Heart left ventricle (tissue), 16 donors: ENCODE results near the gene NEDD4L. TPM values are rescaled to one million over a fixed set of nuclear protein-coding genes. Genes with fewer than 3 reads are reported as not detected.

Experiments
- ATAC-seq, 4 donors: fragments of 200-7000 bp; cut with Tn5 transposase; one replicate each; pipeline ENCODE4 v1.9.1; 2020 to 2022; ENCODE audit warnings: moderate library complexity in 4 of 4, mild to moderate bottlenecking in 3 of 4, moderate number of reproducible peaks in 1 of 4
- DNase-seq, 5 donors: peaks; one replicate each; pipeline ENCODE4 v3.0.0-alpha.2; 2020
- H3K27ac ChIP-seq, 12 donors: fragments of 200-600 bp; sonication (generic) in 4 of 12; one replicate each; pipeline versions ENCODE4 v1.5.0 to v1.8.0; 2016 to 2022; ENCODE audit warnings: mild to moderate bottlenecking in 2 of 12
- H3K27me3 ChIP-seq, 9 donors: fragments of 200-600 bp; sonication (generic) in 2 of 9; one replicate each; pipeline versions ENCODE4 v1.5.1 to v1.8.0; 2016 to 2022; ENCODE audit warnings: mild to moderate bottlenecking in 3 of 9
- H3K36me3 ChIP-seq, 9 donors: fragments of 200-600 bp; sonication (generic) in 2 of 9; one replicate each; pipeline versions ENCODE4 v1.5.0 to v1.8.0; 2018 to 2022; ENCODE audit warnings: mild to moderate bottlenecking in 2 of 9
- H3K4me1 ChIP-seq, 12 donors: fragments of 200-600 bp; sonication (generic) in 4 of 12; one replicate each; pipeline versions ENCODE4 v1.5.0 to v1.8.0; 2016 to 2022; ENCODE audit warnings: mild to moderate bottlenecking in 3 of 12
- H3K4me3 ChIP-seq, 12 donors: fragments of 200-600 bp; sonication (generic) in 4 of 12; one replicate each; pipeline versions ENCODE4 v1.5.0 to v1.8.0; 2017 to 2022; ENCODE audit warnings: mild to moderate bottlenecking in 9 of 12, moderate library complexity in 4 of 12
- H3K9me3 ChIP-seq, 12 donors: fragments of 200-600 bp; sonication (generic) in 4 of 12; one replicate each; pipeline versions ENCODE4 v1.5.0 to v1.8.0; 2016 to 2022; ENCODE audit warnings: mild to moderate bottlenecking in 1 of 12
- CTCF ChIP-seq, 12 donors: fragments of 200-600 bp; sonication (generic) in 4 of 12; IDR thresholded peaks; one replicate each; pipeline versions ENCODE4 v1.5.0 to v1.8.0; 2018 to 2022; ENCODE audit warnings: antibody characterized with exemption in 12 of 12, mild to moderate bottlenecking in 5 of 12
- POLR2A ChIP-seq, 2 donors: fragments of 450-650 bp; IDR thresholded peaks; one replicate each; pipeline ENCODE4 v1.6.1; 2017; ENCODE audit warnings: antibody characterized with exemption in 2 of 2, mild to moderate bottlenecking in 2 of 2, moderate library complexity in 2 of 2
- WGBS, 4 donors: extraction: QIAGEN DNeasy Blood & Tissue Kit in 2 of 4; methylation state at CpG; one replicate each; pipeline versions ENCODE4 v1.1.5 to v1.1.7; 2013 to 2018; 5-methylcytosine and 5-hydroxymethylcytosine counted together
- intact Hi-C, 10 donors: fragments of 100-400 bp; cut with DNase I; formaldehyde crosslinking; loops; one replicate each; pipeline versions ENCODE4 v1.11.1 to v1.14.2; 2022
- polyA plus RNA-seq, 2 donors: library from polyadenylated mRNA; stranded (reverse); fragments of 200-250 nt; gene quantifications; one replicate each; pipeline ENCODE4 v1.2.3, GENCODE V29; 2013
- total RNA-seq, 9 donors: library from RNA; depleted of rRNA in 2 of 9; stranded (reverse); fragments of >200 nt in 2 of 9; fragmentation: NEBNext Ultra II Directional in 3 of 9; extraction: Animal tissue kit (Norgen Biotek cat#: 25700) in 3 of 9; gene quantifications; one replicate each; pipeline versions ENCODE4 v1.1.0 to v1.2.4, GENCODE V29; 2016 to 2023
- donor health status: ischemic (EF 13 %, LVEDD 7.1; RV severe dilation, severe dysfunction).
- donor health status: healthy with polysubstance abuse.
- donor health status: DM: no; HTN: yes; CAD: no.
- donor health status: DM: no; HTN: no; CAD: no.
- donor health status: ischemic (EF 25% LVEDD 6.9; RV normal size, moderate dysfunction).
- donor health status: ischemic (EF 25% LVEDD 5.7; RV mildly dilated, moderate dysfunction).
- donor health status: healthy.
- donor health status: DM: yes; HTN: yes; CAD: no.
- donor health status: ischemic (EF 35%, LVEDD 5.7; RV mildly dilated, moderate dysfunction).
- donor health status: nonischemic (EF 11% LVEDD 7.7; RV severe dilation, severe dysfunction).
- donor health status: DM: yes; HTN: yes; CAD: no.
- donor health status: PGD.
- donor health status: ischemic (EF 29% LVEDD 5.4; RV normal size, mild dysfunction).
- donor health status: nonischemic (EF 23%, LVEDD 6.1; RV moderate dilation, normal function).

The NEDD4L gene
- total and polyA plus RNA-seq, 11 donors, result 14.7 to 64.1 (median 51.7) TPM

GRCh38 chr18:58288921-58289797 is 245.1 kb downstream of the NEDD4L start:
- no peak overlapping the region for H3K4me3 ChIP-seq
- peak overlapping the region in 11 of 12 donors; percentile 27 to 72 (median 63) for H3K27ac ChIP-seq
- no peaks in the 10 kb centered on the region for H3K36me3 ChIP-seq
- DNase-seq (no peak), ATAC-seq (peak; percentile 42 to 52 (median 46))
- H3K9me3 ChIP-seq, result no peaks in the 10 kb centered on the region
- intact Hi-C loops, result no loop called here
- H3K4me1 ChIP-seq, result peaks cover 0 to 80% (median 23%) of the 10 kb centered on the region in 12 donors
- WGBS, 4 donors, result 71 to 78% (median 74%) methylated on average over 10 of the region's 10 CpGs
- TF ChIP-seq CTCF (IDR thresholded peaks at IDR 0.05), result no peak
- TF ChIP-seq POLR2A (IDR thresholded peaks at IDR 0.05), result no peak
- H3K27me3 ChIP-seq, result no peaks in the 10 kb centered on the region

GRCh38 chr18:58290116-58290695 is 246.2 kb downstream of the NEDD4L start:
- WGBS, 4 donors, result 14 to 22% (median 16%) methylated on average over 5 of the region's 5 CpGs
- TF ChIP-seq POLR2A (IDR thresholded peaks at IDR 0.05) (no peak), CTCF (IDR thresholded peaks at IDR 0.05) (no peak)
- intact Hi-C loops, result no loop called here
- Histone ChIP-seq H3K27ac (peak overlapping the region in 11 of 12 donors; percentile 27 to 72 (median 63)), H3K27me3 (no peaks in the 10 kb centered on the region), H3K4me3 (no peak overlapping the region), H3K4me1 (peaks cover 0 to 73% (median 23%) of the 10 kb centered on the region in 12 donors), H3K36me3 (no peaks in the 10 kb centered on the region), H3K9me3 (no peaks in the 10 kb centered on the region)
- ATAC-seq (peak in 2 of 4 donors; percentile 35 to 45), DNase-seq (no peak)

- H3K9me3 ChIP-seq, result no peaks in the 10 kb centered on the region
- no peak overlapping the region for H3K4me3 ChIP-seq
- peak overlapping the region in 10 of 12 donors; percentile 3 to 72 (median 64) for H3K27ac ChIP-seq
- no peaks in the 10 kb centered on the region for H3K36me3 ChIP-seq
- ATAC-seq (no peak), DNase-seq (no peak)
- peaks cover 0 to 64% (median 23%) of the 10 kb centered on the region in 12 donors for H3K4me1 ChIP-seq
- TF ChIP-seq CTCF (IDR thresholded peaks at IDR 0.05) (no peak), POLR2A (IDR thresholded peaks at IDR 0.05) (no peak)
- H3K27me3 ChIP-seq, result no peaks in the 10 kb centered on the region
- WGBS, 4 donors, result 89 to 95% (median 92%) methylated on average over 4 to 5 of the region's 5 CpGs
- intact Hi-C loops, result no loop called here
Measured at GRCh38 chr18:58291131-58291530, 247.1 kb downstream of the NEDD4L start.

GRCh38 chr18:58292638-58293037 is 248.6 kb downstream of the NEDD4L start:
- H3K4me1 ChIP-seq, result peaks cover 0 to 54% (median 18%) of the 10 kb centered on the region in 12 donors
- no peak overlapping the region for H3K4me3 ChIP-seq
- peak overlapping the region in 4 of 12 donors; percentile 40 to 72 (median 64) for H3K27ac ChIP-seq
- no peaks in the 10 kb centered on the region for H3K36me3 ChIP-seq
- no peak for TF ChIP-seq POLR2A (IDR thresholded peaks at IDR 0.05)
- no peak for TF ChIP-seq CTCF (IDR thresholded peaks at IDR 0.05)
- no peak for ATAC-seq
- DNase-seq, result no peak
- 65 to 78% (median 69%) methylated on average over 2 of the region's 2 CpGs for WGBS, 4 donors
- no peaks in the 10 kb centered on the region for H3K9me3 ChIP-seq
- intact Hi-C loops, result no loop called here
- no peaks in the 10 kb centered on the region for H3K27me3 ChIP-seq
